GM21381 (cell line): ENCODE results near the gene PSD4.
A peak's percentile ranks its signal among the peaks of the same experiment; 100 is the strongest.

ENCODE experiments used
- ATAC-seq: cut with Tn5 transposase; IDR thresholded peaks from one replicate; pipeline ENCODE4 v1.9.1; 2021; ENCODE audit warnings: mild to moderate bottlenecking, moderate library complexity; ENCODE audit not compliant: unreplicated experiment

Gene PSD4

DNA sequence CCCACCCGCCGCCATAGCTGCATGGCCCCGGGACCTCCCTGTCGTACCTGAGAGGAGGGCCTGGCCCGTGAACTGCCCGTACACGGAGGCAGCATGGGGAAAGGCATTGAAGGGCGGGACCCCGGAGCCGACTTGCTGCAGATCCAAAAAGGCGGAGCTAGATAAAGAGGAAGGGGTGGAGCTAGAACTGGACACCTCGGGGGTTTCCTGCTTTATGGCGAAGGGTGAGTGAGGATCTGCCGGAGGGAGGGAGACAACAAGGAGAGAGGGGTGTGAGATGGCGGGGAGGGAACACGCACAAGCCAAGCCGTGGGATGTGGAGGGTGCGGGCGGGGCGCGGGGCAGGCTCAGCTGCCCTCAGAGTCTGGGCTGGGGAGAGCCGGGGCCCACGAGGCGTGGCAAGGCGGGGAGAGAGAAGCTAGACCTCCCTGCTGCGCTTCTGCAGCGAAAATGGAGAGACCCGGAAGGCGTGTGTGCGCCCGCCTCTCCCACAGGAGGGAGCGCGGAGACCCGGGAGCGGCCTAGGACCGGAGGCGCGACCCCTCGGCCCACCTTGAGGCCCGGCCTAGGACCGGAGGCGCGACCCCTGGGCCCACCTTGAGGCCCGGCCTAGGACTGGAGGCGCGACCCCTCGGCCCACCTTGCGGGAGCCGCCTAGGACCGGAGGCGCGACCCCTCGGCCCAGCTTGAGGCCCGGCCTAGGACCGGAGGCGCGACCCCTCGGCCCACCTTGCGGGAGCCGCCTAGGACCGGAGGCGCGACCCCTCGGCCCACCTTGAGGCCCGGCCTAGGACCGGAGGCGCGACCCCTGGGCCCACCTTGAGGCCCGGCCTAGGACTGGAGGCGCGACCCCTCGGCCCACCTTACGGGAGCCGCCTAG is 61.8 kb downstream of the PSD4 start:
- ATAC-seq, result peak; percentile 83

DNA sequence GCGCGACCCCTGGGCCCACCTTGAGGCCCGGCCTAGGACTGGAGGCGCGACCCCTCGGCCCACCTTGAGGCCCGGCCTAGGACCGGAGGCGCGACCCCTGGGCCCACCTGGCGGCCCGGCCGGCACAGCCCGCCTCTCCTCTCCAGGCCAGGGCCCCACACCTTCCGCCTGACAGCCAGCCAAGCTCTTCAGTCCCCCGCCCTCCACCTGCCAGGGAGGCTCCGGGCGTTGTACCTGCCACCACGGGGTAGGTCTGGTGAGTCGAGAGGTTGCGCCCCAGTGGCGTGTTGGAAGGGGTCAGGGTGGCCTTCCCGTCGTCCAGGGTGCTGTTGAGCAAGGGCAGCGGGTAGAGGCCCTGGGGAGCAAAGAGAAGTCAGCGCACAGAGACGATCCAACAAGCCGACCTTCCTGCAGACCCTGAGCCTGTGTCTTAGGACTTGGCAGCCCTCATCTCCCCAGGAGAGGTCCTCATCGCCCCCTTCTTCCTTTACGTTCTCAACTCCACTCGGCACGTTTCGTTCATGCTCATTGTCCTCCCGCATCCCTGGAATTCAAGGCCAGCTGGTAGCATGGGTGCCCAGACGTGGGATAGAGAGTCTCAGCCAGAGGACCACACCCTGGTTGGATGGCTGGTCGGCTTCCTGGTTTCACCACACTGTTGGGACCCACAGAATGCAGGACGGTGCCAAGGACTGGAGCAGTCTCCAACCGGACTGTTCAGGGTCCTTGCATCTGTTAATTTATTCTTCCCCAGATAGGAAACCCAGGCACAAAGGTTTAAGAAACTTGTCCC is 62.8 kb downstream of the PSD4 start:
- ATAC-seq, result no peak

DNA sequence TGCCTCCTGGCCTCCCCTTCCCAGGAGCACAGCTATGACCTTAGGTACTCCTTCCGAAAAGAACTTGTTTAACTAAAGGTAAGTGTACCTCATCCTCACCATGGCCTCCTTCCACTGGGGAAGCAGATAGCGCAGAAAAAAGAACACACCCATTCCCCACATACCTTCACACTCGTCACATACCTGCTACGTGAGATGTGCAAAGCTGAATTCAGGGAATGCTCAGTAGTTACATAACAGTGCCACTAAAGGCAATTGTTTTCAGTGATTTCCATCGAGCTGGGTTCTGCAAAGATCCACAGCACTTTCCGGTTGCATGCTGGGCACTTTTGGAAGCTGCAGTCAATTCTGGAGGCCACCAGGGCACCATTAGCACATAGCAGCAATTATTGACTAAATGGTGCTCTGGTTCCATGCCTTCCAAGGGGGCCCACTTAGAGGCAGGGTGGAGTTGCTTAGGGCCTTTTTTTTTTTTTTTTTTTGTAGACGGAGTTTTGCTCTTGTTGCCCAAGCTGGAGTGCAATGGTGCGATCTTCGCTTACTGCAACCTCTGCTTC is 63.9 kb downstream of the PSD4 start:
- no peak for ATAC-seq

DNA sequence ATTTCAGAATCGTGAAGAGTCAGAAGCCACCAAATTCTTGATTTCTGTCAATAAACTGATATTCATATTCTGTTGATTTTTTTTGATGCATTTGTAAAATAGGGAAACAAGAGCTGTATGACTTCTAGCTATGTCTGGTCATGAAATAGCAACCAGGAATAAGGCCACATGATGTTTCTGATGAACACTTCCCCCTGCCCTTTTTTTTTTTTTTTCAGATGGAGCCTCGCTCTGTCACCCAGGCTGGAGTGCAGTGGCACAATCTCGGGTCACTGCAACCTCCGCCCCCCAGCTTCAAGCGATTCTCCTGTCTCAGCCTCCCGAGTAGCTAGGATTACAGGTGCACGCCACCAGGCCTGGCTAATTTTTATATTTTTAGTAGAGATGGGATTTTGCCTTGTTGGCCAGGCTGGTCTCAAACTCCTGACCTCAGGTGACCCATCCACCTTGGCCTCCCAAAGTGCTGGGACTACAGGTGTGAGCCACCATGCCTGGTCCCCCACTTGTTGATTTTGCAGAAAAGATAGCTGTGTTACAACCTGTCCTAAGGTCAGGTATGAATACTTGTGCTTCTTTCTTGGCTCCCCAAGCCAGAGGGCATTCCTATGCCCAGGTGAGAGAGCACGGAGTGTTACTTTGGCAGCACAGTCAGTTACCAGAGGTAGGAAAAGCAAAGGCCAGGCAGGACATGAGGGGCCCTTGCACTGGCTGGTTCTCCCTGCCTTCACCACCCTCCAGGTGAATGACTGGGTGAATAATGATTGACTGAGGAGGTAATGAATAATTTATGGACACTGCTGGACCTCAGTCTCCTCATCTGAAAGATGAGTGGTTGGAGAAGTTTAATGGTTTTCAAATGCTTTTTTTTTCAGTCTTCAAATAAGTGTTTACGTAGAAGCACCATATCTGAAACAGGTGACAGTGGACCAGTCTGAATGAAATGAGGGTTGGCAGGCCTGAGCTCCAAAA is 65.4 kb downstream of the PSD4 start:
- ATAC-seq, result no peak

DNA sequence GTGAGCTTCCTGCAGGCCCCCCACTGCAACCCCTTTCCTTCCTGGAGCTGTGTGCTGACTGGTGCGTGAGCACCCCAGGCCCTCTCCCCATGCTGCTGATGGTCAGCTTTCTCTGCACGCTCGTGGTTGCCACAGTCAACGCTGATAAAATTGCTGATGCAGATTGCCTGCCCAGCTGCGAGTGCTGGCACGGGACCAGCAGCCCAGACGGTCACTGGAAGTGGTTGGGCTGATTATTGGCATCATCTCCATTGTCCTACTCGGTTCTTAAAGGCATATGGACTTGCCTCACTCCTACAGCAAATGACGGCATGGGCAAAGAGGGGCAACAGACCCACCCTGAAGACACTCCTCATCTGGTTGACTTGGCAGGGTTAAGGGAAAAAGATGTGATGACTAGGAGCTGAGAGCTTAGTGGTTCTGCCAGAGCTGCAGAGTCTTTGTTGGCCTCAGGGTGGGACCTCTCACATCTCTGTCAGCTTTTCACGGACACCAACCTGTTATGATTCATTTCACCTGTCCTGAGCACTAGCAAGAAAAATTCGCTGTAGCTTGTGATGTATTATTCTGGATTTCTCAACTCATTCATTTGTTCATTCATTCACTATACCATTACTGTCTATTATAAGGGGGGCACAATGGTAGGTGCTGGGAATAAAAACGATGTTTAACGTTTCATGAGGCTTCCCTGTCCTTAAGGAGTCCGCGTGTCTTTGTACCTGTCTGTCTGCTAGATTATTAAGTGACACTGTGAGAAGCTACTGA is 66.6 kb downstream of the PSD4 start:
- ATAC-seq, result no peak

DNA sequence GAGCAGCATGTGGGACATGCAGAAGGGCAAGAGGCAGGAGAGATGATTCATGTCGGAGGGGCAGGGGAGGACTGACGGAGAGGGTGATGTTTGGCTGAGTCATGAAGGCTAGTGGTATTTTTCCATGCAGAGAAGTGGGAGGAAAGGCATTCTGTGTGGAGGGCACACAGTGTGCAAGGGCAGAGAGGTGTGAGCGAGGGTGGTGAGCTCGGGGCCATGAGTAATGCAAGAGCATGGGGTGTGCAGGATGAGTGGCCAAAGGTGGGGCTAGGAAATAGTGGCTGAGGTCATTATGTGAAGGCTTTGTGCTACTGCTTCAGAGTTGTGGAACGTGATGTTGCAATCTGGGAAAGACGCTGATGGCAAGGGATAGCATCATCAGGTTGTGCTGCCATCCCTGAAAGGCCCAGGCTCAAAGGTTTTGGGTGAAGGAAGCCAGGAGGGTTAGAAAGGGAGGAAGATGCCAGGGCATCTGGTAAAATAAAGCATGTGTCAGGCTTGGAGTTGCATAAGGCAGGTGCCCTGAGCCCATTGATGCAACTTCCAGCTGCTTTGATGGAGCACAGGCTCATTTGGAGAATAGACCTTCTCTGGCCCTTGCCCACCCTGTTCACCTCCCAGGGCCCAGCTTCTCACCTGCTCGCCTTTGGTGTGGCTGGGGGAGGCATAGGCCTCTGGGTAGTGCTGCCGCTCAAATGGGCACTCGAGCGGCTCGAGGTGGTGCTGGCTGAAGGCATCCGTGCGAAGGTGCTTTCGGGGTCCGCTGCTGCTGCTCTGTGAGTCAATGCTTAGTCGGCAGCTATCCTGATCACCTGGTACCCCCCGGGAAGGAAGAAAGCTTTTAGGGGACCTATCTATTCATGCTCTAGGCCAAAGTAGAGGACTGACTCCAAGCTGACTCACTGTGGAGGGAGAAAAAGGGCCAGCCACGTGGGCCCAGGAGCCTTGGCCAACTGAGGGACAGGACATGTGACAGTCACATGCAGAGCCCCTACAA is 67.4 kb downstream of the PSD4 start:
- ATAC-seq, result no peak

DNA sequence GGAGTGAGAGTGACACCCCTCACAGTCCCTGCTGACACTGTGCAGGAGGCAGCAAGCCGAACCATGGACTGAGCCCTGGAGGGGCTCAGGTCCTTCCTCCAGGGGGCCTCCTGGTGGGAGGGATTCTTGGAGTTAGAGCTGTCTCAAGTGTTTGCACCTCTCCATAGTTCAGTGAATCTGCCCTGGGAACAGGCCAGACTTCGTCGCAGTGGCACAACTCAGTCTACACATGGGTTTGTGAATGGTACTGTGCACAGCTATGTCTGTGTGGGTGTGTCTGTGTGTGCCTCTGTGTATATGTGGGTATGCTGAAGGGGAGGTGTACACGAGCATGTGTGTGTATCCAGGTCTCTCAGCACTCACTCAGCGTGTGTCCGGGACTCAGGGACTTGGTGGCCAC is 68.6 kb downstream of the PSD4 start:
- no peak for ATAC-seq

DNA sequence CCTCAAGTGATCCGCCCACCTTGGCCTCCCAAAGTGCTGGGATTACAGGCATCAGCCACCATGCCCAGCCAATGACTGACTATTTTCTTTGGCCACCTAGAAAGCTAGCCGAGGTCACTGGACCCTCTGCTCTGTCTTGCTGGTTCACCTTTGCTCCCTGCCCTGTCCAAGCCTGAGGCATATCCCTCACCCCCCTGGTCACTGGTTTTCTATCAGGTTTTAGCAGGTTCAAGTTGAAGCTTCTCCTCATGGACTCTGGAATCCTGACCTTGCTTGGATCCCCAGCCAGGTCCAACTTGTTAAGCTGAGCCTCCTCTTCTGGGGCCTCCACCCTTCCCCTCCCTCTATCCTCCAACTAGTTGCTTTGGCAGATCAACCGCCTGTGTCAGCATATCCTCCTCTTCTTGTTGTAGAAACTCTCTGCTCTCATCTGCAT is 71.5 kb downstream of the PSD4 start:
- ATAC-seq, result no peak

DNA sequence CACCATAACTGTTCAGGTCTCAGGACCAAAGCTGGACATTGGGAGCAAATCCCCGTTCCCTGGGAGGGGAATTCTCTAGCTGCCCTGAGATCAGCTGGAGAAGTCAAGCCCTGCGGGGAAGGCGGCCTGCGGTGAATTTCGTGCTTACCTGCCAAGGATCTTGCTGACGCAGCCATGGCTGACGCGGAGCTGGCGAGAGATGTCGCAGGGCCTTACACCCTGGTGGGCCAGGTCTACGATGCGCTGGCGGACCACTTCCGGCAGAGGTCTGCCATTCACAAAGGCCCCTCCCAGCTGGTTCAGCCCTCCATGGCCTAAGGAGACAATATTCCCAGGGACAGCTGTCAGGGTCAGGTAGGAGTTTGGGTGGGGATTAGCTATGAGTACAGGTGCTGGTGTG is 72.8 kb downstream of the PSD4 start:
- ATAC-seq, result no peak

DNA sequence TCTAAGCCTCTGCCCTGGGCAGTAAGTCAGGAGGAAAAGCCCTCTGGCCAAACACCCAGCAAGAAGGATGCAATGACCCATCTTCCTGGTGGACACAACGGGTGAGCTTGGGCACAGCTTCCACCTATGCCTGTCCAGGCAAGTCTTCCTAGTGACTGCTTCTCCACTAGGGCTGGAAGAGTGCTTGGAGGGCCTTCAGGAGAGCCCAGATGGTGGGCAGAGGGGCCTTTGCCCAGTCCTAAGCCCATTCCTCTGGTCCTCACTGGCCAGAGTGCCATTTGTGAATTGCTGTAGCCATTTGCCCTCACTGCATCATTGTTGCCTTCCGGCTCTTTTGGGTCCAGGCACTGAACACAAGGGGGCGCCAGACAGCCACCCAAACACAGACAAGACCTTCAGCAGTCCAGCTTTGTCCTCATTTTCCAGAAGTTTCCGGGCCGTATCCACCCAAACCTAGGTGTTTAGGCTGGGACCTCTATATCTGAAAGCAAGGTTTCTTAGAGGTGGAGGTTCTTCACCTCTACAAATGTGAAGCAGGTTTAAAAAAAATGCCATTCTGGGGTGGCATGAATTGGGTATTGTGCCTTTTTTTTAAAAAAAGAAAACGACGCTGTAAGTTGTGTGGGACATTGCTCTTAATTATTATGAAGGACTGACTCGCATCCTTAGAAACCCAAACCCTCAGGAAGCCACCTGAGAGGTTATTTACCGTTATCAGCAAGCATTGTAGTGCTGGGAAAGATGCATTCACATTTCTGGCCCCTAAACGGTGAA is 75.4 kb downstream of the PSD4 start:
- no peak for ATAC-seq

DNA sequence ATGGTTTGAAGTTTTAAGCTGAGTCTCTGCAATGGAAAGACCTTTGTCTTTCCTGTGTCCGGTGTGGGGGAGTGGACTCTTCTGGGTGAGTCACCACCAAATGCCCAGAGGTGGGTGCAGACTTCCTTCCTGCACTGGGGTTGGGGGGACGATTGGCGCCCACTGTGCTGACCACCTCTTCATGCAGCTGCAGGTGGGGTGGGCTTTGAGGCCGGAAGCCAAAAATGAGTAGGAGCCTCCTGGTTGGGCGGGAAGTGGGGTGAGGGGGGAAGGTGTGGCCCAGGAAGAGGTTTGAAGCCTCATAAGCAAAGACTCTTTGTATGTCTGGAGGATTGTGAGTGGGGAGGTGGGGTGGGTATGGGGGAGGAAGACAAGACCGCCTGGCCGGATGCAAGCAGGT is 77.3 kb downstream of the PSD4 start:
- no peak for ATAC-seq

DNA sequence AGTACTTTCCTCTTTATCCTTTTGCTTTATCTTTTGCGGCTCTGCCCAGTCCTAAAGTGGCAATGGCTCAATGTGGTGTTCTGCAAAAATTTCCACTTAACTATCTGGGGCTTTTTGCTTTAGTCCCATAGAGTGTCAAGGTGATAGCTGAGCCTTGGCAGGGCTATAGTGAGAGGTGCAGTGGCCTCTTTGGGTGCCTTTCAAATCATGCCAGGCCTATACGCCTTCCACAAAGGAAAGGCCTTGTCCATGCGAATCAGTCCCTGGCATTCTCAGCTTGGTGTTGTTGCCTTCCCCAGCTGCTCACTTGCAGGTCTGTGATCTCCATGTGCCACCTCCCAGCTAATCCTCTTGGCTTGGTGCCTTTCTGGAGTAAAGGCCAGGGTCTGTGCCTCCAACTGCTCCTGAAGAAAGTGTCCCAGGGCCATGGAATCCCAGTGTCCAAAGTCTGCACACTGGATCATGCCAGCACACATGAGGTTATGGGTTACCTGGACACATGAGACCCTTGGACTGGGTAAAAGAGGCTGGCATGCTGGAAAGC is 78.3 kb downstream of the PSD4 start:
- ATAC-seq, result no peak

DNA sequence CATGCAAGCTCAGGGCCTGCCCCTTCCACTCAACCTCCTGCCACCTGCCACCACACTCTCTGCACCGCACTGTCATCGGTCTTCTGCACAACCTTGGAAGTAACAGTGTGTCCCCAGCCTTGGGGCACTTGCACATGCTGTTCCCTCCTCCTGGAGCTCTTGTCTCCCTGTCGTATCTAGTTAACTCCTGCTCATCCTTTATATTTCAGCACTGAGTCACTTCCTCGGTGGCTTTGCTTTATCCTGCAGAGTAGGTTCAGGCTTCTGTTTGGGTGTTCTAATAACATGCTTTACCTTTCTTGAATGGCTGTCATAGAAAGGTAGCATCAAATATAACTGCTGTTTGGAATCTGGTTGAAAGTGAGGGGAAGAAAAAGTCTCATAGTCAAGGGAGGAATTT is 79.7 kb downstream of the PSD4 start:
- ATAC-seq, result no peak

DNA sequence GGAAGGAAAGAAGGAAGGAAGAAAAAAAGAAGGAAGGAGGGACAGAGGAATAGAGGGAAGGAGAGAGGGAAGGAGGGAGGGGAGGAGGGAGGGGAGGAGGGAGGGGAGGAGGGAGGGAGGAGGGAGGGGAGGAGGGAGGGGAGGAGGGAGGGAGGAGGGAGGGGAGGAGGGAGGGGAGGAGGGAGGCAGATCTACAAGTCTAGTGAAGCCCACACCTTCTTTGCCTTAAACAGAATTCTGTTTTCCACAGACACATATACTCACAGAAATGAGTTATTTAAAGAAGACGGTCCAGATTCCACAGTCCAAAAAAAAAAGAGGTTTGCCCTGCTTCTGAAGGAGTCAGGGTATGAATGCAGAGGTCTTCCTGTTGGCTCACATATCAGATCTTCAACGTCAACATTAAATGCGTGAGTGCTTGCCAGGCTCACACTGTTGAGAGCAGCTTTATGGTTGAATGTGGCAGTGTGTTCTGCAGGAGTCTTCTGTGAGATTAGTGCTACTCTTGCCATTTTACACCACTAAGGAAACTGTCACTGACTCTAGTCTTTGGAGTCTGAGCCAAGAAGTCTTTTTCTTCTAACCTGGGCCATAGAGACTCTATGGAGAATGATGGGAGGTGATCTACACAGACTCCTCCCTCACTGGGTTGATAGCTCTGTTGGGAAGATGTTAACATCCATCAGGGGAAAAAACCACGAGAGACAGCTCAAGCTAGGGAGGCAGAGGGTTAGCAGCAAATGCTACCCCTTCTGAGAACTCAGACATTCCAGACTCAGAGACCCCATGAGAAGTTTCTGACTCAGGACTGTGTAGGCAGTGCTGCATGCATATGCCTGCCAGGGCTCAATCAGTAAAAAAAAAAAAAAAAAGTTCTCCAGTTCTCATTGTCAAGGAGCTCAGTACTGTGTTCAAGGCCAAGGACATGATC is 81.6 kb downstream of the PSD4 start:
- ATAC-seq, result no peak

DNA sequence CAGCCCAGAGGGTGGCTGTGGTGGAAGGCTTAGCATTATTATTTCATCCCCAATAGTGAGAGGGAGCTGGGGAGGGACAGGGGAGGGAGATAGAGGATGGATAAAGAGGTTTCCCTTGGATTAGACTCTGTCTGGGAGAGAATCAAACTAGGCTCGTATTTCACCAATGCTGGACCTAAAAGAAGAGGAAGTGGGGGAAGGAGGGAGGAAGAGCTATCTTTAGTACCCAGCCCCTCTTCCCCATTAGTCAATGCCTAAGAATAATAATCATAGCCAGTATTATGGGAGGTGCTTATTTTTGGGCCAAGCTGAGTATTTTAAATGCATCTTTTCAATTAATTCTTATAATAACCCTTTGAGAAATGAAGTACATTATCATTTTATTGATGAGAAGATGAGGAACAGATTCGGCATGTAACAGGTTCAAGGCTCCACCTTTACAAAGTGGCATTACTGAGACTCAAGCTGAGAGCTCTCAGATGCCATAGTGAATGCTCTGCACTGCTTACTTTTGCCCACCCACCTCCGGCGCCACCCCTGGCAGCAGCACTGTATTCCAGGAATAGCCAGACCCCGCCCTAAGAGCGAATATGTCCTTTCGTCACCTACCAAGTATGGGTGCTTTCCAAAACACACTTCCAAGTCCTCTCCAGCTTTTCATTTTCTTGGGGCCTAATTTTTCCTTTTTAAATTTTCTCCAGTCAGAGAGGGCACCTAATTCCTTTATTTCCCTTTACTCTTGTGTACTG is 83.9 kb downstream of the PSD4 start:
- no peak for ATAC-seq
